GM23338 (cell line): Measurements from ENCODE around the gene CLCN4. TPM values are rescaled to one million over a fixed set of nuclear protein-coding genes. Genes with fewer than 3 reads are reported as not detected.

Source experiments
- ATAC-seq: fragments of 200-7000 bp; cut with Tn5 transposase; 3 replicates; pipeline ENCODE4 v1.9.1; 2020
- DNase-seq: peaks from one replicate; pipeline ENCODE4 v3.0.0-alpha.2; 2015; ENCODE audit warnings: low spot score
- H2AFZ ChIP-seq: fragments of 200-600 bp; sonication (generic); 2 replicates; pipeline ENCODE4 v1.8.0; 2016; ENCODE audit warnings: antibody characterized with exemption, mild to moderate bottlenecking, moderate library complexity
- H3F3A ChIP-seq: fragments of 200-600 bp; sonication (generic); replicated peaks from 2 replicates; pipeline ENCODE4 v1.8.0; 2017; ENCODE audit warnings: antibody characterized with exemption, mixed run types, low read depth
- H3K27ac ChIP-seq: fragments of 200-600 bp; sonication (generic); 2 replicates; pipeline ENCODE4 v1.6.1; 2016; ENCODE audit warnings: low read depth
- H3K27me3 ChIP-seq: fragments of 200-600 bp; sonication (generic); 2 replicates; pipeline ENCODE4 v1.8.0; 2016; ENCODE audit warnings: mild to moderate bottlenecking, mixed run types, moderate library complexity; ENCODE audit not compliant: insufficient read depth
- H3K36me3 ChIP-seq: fragments of 200-600 bp; sonication (generic); 2 replicates; pipeline ENCODE4 v1.8.0; 2016; ENCODE audit warnings: mild to moderate bottlenecking; ENCODE audit not compliant: insufficient read depth
- H3K4me1 ChIP-seq: fragments of 200-600 bp; sonication (generic); 2 replicates; pipeline ENCODE4 v1.8.0; 2016; ENCODE audit warnings: mild to moderate bottlenecking, moderate library complexity; ENCODE audit not compliant: insufficient read depth
- H3K4me2 ChIP-seq: fragments of 200-600 bp; sonication (generic); 2 replicates; pipeline ENCODE4 v1.7.1; 2017; ENCODE audit warnings: mixed run types
- H3K4me3 ChIP-seq: fragments of 200-600 bp; sonication (generic); 2 replicates; pipeline ENCODE4 v1.6.1; 2016; ENCODE audit warnings: mixed run types
- H3K79me2 ChIP-seq: fragments of 200-600 bp; sonication (generic); replicated peaks from 2 replicates; pipeline ENCODE4 v1.8.0; 2017; ENCODE audit warnings: mild to moderate bottlenecking; ENCODE audit not compliant: insufficient read depth
- H3K9me2 ChIP-seq: fragments of 200-600 bp; sonication (generic); 2 replicates; pipeline ENCODE4 v1.8.0; 2017; ENCODE audit not compliant: insufficient read depth
- H4K20me1 ChIP-seq: fragments of 200-600 bp; sonication (generic); replicated peaks from 2 replicates; pipeline ENCODE4 v1.8.0; 2017; ENCODE audit warnings: mild to moderate bottlenecking; ENCODE audit not compliant: insufficient read depth
- H3K27ac Mint-ChIP-seq: 2 replicates; pipeline ENCODE4 v1.8.0; 2020; ENCODE audit warnings: inconsistent platforms, mild to moderate bottlenecking, moderate library complexity, mixed read lengths
- H3K27me3 Mint-ChIP-seq: 3 replicates; pipeline ENCODE4 v1.8.0; 2022; ENCODE audit warnings: low read depth, mild to moderate bottlenecking, moderate library complexity, mixed read lengths, inconsistent platforms; ENCODE audit not compliant: insufficient read depth, poor library complexity
- H3K36me3 Mint-ChIP-seq: 3 replicates; pipeline ENCODE4 v1.8.0; 2021; ENCODE audit warnings: low read depth, mild to moderate bottlenecking, inconsistent platforms, moderate library complexity, mixed read lengths
- H3K4me1 Mint-ChIP-seq: 3 replicates; pipeline ENCODE4 v1.8.0; 2020; ENCODE audit warnings: mild to moderate bottlenecking, inconsistent platforms, mixed read lengths
- H3K4me3 Mint-ChIP-seq: 3 replicates; pipeline ENCODE4 v1.8.0; 2021; ENCODE audit warnings: moderate library complexity, mild to moderate bottlenecking, inconsistent platforms, mixed read lengths
- H3K9me3 Mint-ChIP-seq: 3 replicates; pipeline ENCODE4 v1.8.0; 2020; ENCODE audit warnings: moderate library complexity, mild to moderate bottlenecking, inconsistent platforms, mixed read lengths
- ETS1 ChIP-seq: IDR thresholded peaks from 2 replicates; pipeline ENCODE4 v1.6.1; 2016; ENCODE audit warnings: antibody characterized with exemption
- EZH2 ChIP-seq: fragments of 200-600 bp; sonication (generic); IDR thresholded peaks from one replicate; pipeline ENCODE4 v1.8.0; 2017; ENCODE audit warnings: antibody characterized with exemption, mild to moderate bottlenecking, low read depth; ENCODE audit not compliant: unreplicated experiment
- NANOG ChIP-seq: IDR thresholded peaks from 2 replicates; pipeline ENCODE4 v1.6.1; 2016; ENCODE audit warnings: antibody characterized with exemption, borderline replicate concordance
- POLR2AphosphoS5 ChIP-seq: IDR thresholded peaks from 2 replicates; pipeline ENCODE4 v1.6.1; 2016; ENCODE audit warnings: antibody characterized with exemption, low read depth
- REST ChIP-seq: IDR thresholded peaks from one replicate; pipeline ENCODE4 v1.6.1; 2018; ENCODE audit warnings: antibody characterized with exemption; ENCODE audit not compliant: unreplicated experiment
- ZNF114 ChIP-seq: fragments of 250-450 bp; sonication (Bioruptor Pico); IDR thresholded peaks from 2 replicates; pipeline ENCODE4 v1.5.0; 2020; ENCODE audit warnings: mild to moderate bottlenecking, moderate library complexity
- ZNF331 ChIP-seq: fragments of 250-450 bp; sonication (Bioruptor Pico); IDR thresholded peaks from 2 replicates; pipeline ENCODE4 v1.5.0; 2020; ENCODE audit warnings: low read depth, mild to moderate bottlenecking, moderate library complexity
- polyA plus RNA-seq: library from polyadenylated mRNA; unstranded; fragments of >200 nt; fragmentation: Nextera tagmentation; extraction: Ambion mirVana; gene quantifications from 2 replicates; pipeline ENCODE4 v1.2.1, GENCODE V29; 2016
- total RNA-seq: library from RNA; depleted of rRNA; stranded (reverse); fragments of >200 nt; shearing (Covaris generic); gene quantifications from 2 replicates; pipeline ENCODE4 v1.2.3, GENCODE V29; 2014

Gene CLCN4
- total and polyA plus RNA-seq, 2 experiments from 2014 or later, result 1.2 to 4.9 TPM

DNA sequence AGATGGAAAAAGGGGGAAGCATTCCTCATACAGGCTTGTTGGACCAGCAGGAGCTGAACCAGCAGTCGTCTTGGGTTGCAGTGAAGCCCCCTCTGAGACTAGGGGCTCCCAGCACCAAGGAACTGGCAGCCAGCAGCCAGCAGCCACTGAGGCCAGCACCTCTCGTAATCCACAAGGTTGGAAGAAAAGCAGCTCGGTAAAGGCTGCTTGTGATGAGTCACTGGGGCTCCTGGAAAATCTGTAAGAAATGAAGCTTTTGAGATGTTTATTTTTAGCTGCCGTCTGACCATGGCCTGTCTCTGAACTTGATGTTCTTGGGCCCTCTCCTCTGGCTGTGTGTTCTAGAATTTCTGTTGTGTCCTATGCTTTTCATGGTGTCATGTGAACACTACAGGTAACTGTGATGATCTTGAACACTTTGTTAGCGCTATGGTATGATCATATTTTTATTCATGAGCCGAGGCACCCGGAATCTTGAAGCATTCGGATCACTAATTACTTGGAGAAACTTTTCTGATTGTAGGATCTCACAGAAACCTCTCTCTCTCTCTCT is 18.6 kb downstream of the CLCN4 start:
- TF ChIP-seq ZNF331 (CRISPR knock-in tag) (no peak), ZNF114 (no peak), ETS1 (no peak)
- Mint-ChIP-seq H3K27ac (no peak overlapping the region; the same call in 1 of the 2 replicates), H3K9me3 (no peaks in the 10 kb centered on the region; the same call in 2 of the 3 replicates), H3K27me3 (peaks cover 13% of the 10 kb centered on the region), H3K4me1 (peaks cover 39% of the 10 kb centered on the region), H3K4me3 (no peak overlapping the region), H3K36me3 (no peaks in the 10 kb centered on the region)
- Histone ChIP-seq H3F3A (no peaks in the 10 kb centered on the region), H3K4me1 (peaks cover 3% of the 10 kb centered on the region), H3K4me3 (no peak overlapping the region), H3K27ac (no peak overlapping the region), H3K9me2 (no peaks in the 10 kb centered on the region), H3K79me2 (no peaks in the 10 kb centered on the region), H3K36me3 (no peaks in the 10 kb centered on the region), H3K27me3 (no peaks in the 10 kb centered on the region), H2AFZ (no peak overlapping the region), H4K20me1 (no peaks in the 10 kb centered on the region), H3K4me2 (no peak overlapping the region)
- DNase-seq (no peak), ATAC-seq (no peak)

DNA sequence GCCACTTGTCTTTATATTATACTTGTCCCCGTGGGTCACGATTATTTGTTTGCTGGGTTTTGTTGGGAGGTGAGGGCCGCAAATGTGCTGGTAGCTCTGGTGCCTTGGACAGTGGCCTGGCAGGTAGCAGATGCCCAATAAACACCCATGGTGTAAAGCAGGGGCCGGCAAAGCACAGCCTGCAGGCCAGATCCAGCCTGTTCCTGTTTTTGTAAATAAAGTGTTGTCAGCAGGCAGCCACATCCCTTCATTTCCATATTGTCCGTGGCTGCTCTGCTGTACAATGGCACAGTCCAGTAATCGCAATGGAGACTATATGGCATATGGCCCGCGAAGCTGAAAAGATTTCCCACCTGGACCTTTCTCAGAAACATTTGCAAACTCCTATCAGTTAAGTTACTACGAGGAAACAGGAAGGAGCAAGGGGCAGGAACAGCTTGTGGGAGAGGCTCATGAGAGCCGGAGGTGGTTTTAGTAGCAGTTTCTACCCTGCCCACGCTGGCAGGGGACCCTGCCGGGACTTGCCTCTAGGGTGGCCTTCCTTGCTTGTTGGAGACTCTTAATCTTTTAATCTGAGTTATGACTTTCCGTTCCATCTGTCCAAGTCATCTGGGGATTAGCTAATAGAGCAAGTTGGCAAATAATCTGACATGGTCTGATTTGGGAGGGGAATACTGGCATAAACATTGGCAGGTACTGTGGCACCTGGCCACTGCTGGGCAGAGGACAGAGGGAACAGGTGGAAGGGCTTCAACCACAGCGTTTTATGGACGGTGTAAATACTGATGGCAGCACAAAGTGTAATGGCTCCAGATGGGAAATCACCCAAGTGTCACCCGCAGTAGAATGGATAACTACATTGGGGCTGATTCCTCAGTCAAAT is 19.6 kb downstream of the CLCN4 start:
- Mint-ChIP-seq H3K9me3 (no peaks in the 10 kb centered on the region; the same call in 2 of the 3 replicates), H3K27me3 (peaks cover 13% of the 10 kb centered on the region), H3K4me3 (no peak overlapping the region), H3K36me3 (no peaks in the 10 kb centered on the region), H3K27ac (no peak overlapping the region), H3K4me1 (peaks cover 39% of the 10 kb centered on the region)
- Histone ChIP-seq H3K36me3 (no peaks in the 10 kb centered on the region), H2AFZ (no peak overlapping the region), H3K4me1 (peaks cover 3% of the 10 kb centered on the region), H3K4me2 (no peak overlapping the region), H3F3A (no peaks in the 10 kb centered on the region), H3K4me3 (no peak overlapping the region), H3K27me3 (no peaks in the 10 kb centered on the region), H3K27ac (no peak overlapping the region), H4K20me1 (no peaks in the 10 kb centered on the region), H3K9me2 (no peaks in the 10 kb centered on the region), H3K79me2 (no peaks in the 10 kb centered on the region)
- DNase-seq, result no peak
- ATAC-seq, result no peak
- TF ChIP-seq EZH2, result no peak

- Mint-ChIP-seq H3K36me3 (no peaks in the 10 kb centered on the region), H3K4me1 (peaks cover 39% of the 10 kb centered on the region), H3K27ac (no peak overlapping the region; the same call in 1 of the 2 replicates), H3K9me3 (no peaks in the 10 kb centered on the region; the same call in 2 of the 3 replicates), H3K4me3 (no peak overlapping the region), H3K27me3 (peaks cover 11% of the 10 kb centered on the region)
- no peak overlapping the region for H3K4me2 ChIP-seq
- no peaks in the 10 kb centered on the region for H3K9me2 ChIP-seq
- ATAC-seq (no peak), DNase-seq (no peak)
- H4K20me1 ChIP-seq, result no peaks in the 10 kb centered on the region
- H3F3A ChIP-seq, result no peaks in the 10 kb centered on the region
- no peak overlapping the region for H2AFZ ChIP-seq
- no peaks in the 10 kb centered on the region for H3K36me3 ChIP-seq
- no peak overlapping the region for H3K4me3 ChIP-seq
- no peaks in the 10 kb centered on the region for H3K79me2 ChIP-seq
- peaks cover 3% of the 10 kb centered on the region for H3K4me1 ChIP-seq
- no peaks in the 10 kb centered on the region for H3K27me3 ChIP-seq
- no peak overlapping the region for H3K27ac ChIP-seq
- TF ChIP-seq ZNF331 (CRISPR knock-in tag) (no peak), ZNF114 (no peak), NANOG (no peak), EZH2 (no peak), REST (no peak), POLR2AphosphoS5 (no peak)
Measured at GRCh38 chrX:10177004-10177396, 20.2 kb downstream of the CLCN4 start.
